HG02588 (cell line): Measurements from ENCODE around the gene ZNF223.

Source experiments
- ATAC-seq: cut with Tn5 transposase; IDR thresholded peaks from one replicate; pipeline ENCODE4 v1.9.1; 2021; ENCODE audit warnings: mild to moderate bottlenecking, moderate library complexity; ENCODE audit not compliant: unreplicated experiment

Gene ZNF223

GRCh38 chr19:44071824-44072542 is 20.1 kb downstream of the ZNF223 start, which contains the start of gene ZNF284:
TSS of gene ZNF284 (plus strand) at chr19:44072159. CDS start at chr19:44076390, 4,231 bp downstream.
- peak; percentile 95 for ATAC-seq

- ATAC-seq = no peak
These were observed 20.9 kb downstream of the ZNF223 start for GRCh38 chr19:44072543-44073401.

- no peak for ATAC-seq
These were observed 24.5 kb downstream of the ZNF223 start for GRCh38 chr19:44076325-44076724.

DNA sequence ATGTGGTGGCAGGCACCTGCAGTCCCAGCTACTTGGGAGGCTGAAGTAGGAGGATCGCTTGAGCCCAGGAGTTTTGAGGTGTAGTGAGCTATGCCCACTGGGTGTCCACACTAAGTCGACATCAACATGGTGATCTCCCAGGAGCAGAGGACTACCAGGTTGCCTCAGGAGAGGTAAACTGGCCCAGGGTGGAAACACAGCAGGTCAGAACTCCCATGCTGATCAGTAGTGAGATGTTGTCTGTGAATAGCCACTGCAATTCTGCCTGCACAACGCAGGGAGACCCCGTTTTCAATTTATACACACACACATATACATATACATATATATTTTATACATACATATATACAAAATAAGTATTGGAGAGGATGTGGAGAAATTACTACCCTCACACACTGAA is 40.3 kb downstream of the ZNF223 start:
- no peak for ATAC-seq

GRCh38 chr19:44093931-44094765 is 42.3 kb downstream of the ZNF223 start, which contains the start of gene ZNF224:
TSS of gene ZNF224 (plus strand) at chr19:44094361. CDS start at chr19:44097874, 3,513 bp downstream.
- peak; percentile 90 for ATAC-seq

DNA sequence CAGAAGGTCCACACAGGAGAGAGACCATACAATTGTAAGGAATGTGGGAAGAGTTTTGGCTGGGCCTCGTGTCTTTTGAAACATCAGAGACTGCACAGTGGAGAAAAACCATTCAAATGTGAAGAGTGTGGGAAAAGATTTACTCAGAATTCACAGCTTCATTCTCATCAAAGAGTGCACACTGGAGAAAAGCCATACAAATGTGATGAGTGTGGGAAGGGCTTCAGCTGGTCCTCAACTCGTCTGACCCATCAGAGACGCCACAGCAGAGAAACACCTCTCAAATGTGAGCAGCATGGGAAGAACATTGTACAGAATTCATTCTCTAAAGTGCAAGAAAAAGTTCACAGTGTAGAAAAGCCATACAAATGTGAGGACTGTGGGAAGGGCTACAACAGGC is 55.9 kb downstream of the ZNF223 start:
- no peak for ATAC-seq

DNA sequence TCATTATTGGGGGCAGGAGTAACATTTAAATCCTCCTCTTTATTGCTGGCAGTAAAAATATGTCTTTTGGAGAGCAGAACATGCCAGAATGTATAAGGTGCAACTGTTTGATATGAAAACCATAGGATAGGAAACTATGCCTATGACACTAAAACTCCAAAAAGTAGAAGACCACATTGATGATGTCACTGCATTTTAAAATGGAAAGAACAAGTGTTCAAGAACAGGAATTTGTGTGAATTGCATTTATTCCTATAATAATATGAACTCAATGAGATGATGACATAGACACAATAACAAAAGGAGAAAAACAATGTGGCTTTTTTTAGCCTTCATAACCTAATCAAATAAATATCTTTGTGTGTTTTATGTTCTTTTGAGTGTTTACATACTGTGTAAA is 57.6 kb downstream of the ZNF223 start:
- ATAC-seq = no peak

- no peak for ATAC-seq
These were observed 60.2 kb downstream of the ZNF223 start for GRCh38 chr19:44111910-44112463.

GRCh38 chr19:44112802-44113137 is 60.9 kb downstream of the ZNF223 start:
- peak; percentile 6 for ATAC-seq

- peak; percentile 94 for ATAC-seq
These were observed 61.4 kb downstream of the ZNF223 start, which contains the start of gene ZNF225 for GRCh38 chr19:44113138-44113783. TSS of gene ZNF225 (plus strand) at chr19:44113399. CDS start at chr19:44115828, 2,429 bp downstream.

- no peak for ATAC-seq
These were observed 62.1 kb downstream of the ZNF223 start for GRCh38 chr19:44113784-44114390.
